Measurements from ENCODE around the gene PPP2R2C.

Gene PPP2R2C

GRCh38 chr4:6287017-6287788 lies 185.2 kb downstream of the PPP2R2C start:
- TF ChIP-seq CTCF (IDR thresholded peaks at IDR 0.05; ENCODE audit: control insufficient read depth, extremely low read depth, insufficient read depth), result no peak
- no peak for DNase-seq (ENCODE audit: low read depth)

GRCh38 chr4:6283282-6283681 lies 189.1 kb downstream of the PPP2R2C start:
- DNase-seq (ENCODE audit: low read depth), result no peak
- no peak overlapping the region for H3K4me3 ChIP-seq (ENCODE audit: low read depth, low read length)
- no peak for TF ChIP-seq CTCF (IDR thresholded peaks at IDR 0.05; ENCODE audit: control insufficient read depth, extremely low read depth, insufficient read depth)

More at GRCh38 chr4:6287017-6287788, 185.2 kb downstream of the PPP2R2C start:
- H3K4me3 ChIP-seq (ENCODE audit: low read depth, low read length), result no peak overlapping the region

- no peak for DNase-seq (ENCODE audit: low read depth)
- no peak overlapping the region for H3K4me3 ChIP-seq (ENCODE audit: low read depth, low read length)
Observed at GRCh38 chr4:6282314-6282771, 190.1 kb downstream of the PPP2R2C start.

GRCh38 chr4:6281436-6282313 lies 190.7 kb downstream of the PPP2R2C start:
- TF ChIP-seq CTCF (IDR thresholded peaks at IDR 0.05; ENCODE audit: control insufficient read depth, extremely low read depth, insufficient read depth), result no peak
- DNase-seq (ENCODE audit: low read depth), result no peak
- H3K4me3 ChIP-seq (ENCODE audit: low read depth, low read length), result no peak overlapping the region

More at GRCh38 chr4:6282314-6282771, 190.1 kb downstream of the PPP2R2C start:
- TF ChIP-seq CTCF (IDR thresholded peaks at IDR 0.05; ENCODE audit: control insufficient read depth, extremely low read depth, insufficient read depth), result no peak

- DNase-seq (ENCODE audit: low read depth), result no peak
- TF ChIP-seq CTCF (IDR thresholded peaks at IDR 0.05; ENCODE audit: control insufficient read depth, extremely low read depth, insufficient read depth), result no peak
- no peak overlapping the region for H3K4me3 ChIP-seq (ENCODE audit: low read depth, low read length)
Observed at GRCh38 chr4:6280365-6280996, 191.9 kb downstream of the PPP2R2C start.

- no peak for DNase-seq (ENCODE audit: low read depth)
- no peak overlapping the region for H3K4me3 ChIP-seq (ENCODE audit: low read depth, low read length)
- no peak for TF ChIP-seq CTCF (IDR thresholded peaks at IDR 0.05; ENCODE audit: control insufficient read depth, extremely low read depth, insufficient read depth)
Observed at GRCh38 chr4:6279582-6280289, 192.7 kb downstream of the PPP2R2C start.
